ENCODE data around the gene PFKFB3. TPM values are rescaled to one million over a fixed set of nuclear protein-coding genes. Genes with fewer than 3 reads are reported as not detected.
"Not testable (repeated sequence)": the region's sequence is repeated elsewhere in the genome, so short reads cannot be mapped to it uniquely, and the experiment has no call there.

PFKFB3 gene
- polyA plus RNA-seq, 3 donors: 27.7 to 33.9 (median 31.0) TPM

- no peak for DNase-seq (ENCODE audit: low read depth in 3 of 3, low spot score in 2 of 3)
Measured at GRCh38 chr10:6267941-6268340, 65.2 kb downstream of the PFKFB3 start.

GRCh38 chr10:6269432-6269831 is 66.7 kb downstream of the PFKFB3 start:
- no peak for DNase-seq (ENCODE audit: low read depth in 3 of 3, low spot score in 2 of 3)

GRCh38 chr10:6269953-6270867 is 67.5 kb downstream of the PFKFB3 start:
- no peak for DNase-seq (ENCODE audit: low read depth in 3 of 3, low spot score in 2 of 3)

DNA sequence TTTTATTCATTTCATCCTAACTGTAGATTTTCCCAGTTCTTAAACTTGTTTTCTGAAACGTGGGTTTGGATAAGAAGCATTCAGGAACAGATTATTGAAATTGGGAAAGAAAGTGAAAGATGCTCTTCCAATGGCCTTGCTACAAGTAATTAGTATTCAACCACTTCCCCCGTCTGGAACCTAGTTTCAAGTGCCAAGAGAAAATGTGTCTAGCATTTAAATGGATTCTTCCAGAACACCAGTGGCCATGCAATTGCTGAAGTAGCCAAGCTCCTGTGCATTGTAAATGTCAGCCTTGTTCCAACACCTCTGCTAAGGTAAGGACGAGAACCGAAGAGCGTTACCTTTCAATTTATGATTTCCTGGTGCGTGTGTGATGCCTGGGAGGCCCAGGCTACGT is 68.2 kb downstream of the PFKFB3 start:
- no peak for DNase-seq (ENCODE audit: low read depth in 3 of 3, low spot score in 2 of 3)

DNA sequence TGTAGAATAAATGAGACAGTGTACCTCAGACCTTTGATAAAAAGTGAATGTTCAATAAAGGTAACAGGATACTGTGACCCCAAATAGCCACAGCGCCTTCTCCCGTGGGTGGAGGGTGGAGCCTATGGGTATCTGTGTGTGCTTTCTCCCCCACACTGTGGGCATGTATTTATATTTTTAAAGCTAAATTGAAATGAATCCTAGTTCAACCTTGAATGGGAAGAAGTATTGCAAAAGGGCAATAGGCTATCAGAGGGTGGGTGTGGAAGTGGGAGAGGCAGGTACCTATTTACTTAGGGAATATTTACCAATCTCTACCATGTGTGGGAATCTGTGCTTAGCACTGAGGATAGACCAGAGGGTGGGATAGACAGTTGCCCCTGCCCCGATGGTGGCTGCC is 68.9 kb downstream of the PFKFB3 start:
- DNase-seq (ENCODE audit: low read depth in 3 of 3, low spot score in 2 of 3): no peak

GRCh38 chr10:6272126-6272525 is 69.4 kb downstream of the PFKFB3 start:
- no peak for DNase-seq (ENCODE audit: low read depth in 3 of 3, low spot score in 2 of 3)

DNA sequence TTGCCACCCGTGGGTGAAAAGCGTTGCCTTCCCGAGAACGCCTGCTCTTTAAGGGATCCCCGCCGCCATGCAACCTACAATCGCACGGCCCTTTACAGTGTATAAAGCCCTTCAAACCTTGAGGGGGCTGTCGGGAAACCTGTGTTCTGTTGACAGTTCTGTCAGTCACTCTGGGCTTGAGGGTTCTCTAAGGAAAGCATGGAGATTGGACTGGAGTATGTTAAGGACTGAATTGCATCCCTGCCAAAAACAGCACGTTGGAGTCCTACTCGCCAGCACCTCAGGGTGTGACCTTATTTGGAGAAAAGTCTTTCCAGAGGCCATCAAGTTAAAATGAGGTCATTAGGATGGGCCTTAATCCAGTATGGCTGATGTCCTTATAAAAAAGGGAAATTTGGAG is 70.6 kb downstream of the PFKFB3 start:
- no peak for DNase-seq (ENCODE audit: low read depth in 3 of 3, low spot score in 2 of 3)

DNA sequence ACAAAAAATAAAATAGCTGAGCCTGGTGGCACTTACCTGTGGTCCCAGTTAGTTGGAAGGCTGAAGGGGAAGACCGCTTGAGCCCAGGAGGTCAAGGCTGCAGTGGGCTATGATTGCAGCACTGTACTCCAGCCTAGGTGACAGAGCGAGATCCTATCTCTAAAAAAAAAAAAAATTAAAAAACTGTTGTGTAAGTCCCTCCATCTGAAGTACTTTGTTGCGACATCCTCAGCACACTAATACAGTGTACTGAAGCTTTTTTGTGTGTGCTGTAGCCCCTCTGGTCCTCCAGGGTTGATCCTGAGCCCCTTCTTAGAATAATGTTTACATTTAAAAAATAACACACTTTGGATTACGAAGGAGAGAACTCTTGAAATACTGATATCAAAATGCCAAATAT is 71.3 kb downstream of the PFKFB3 start:
- DNase-seq (ENCODE audit: low read depth in 3 of 3, low spot score in 2 of 3): no peak

GRCh38 chr10:6274484-6274883 is 71.8 kb downstream of the PFKFB3 start:
- no peak for DNase-seq (ENCODE audit: low read depth in 3 of 3, low spot score in 2 of 3)

DNA sequence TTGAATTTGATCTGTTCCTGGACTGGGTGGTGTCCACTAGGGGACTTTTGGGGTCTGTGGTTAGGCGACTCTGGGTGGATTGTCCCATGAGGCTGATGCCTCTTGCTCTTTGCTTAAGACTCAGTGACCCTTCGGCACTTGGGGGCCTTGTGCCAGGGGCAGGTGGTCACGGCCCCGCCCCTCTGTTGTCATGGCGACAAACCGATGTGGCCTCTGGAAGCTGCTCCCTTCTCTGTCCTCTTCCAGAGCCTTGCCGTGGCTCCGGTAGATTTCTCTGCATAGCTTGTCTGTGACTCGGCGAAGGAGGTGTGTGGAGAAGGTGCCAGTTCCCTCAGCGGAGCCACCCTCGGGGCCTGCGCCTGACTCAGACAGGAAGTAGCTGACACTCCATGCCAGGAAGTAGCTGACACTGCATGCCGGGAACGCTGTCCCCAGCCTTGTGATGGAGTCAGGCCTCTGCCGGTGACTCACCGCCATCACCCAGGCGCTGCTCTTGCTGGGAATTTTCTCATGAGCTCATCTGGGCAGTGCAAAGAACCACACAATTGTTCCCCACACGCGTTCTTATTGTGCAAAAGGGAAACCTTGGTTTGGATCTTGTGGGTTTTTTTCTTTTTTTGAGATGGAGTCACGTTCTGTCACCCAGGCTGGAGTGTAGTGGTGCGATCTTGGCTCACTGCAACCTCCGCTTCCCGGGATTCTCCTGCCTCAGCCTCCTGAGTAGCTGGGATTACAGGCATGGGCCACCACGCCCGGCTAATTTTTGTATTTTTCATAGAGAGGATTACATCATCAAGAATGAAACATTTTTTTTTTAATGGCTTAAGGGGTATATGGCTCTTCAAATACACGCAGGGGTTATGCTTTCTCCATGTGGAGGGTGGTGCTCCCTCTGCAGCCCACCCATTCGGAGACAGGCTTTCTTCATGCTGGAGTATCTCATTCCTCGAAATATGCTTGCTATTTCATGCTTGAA is 72.6 kb downstream of the PFKFB3 start:
- no peak for DNase-seq (ENCODE audit: low read depth in 3 of 3, low spot score in 2 of 3)

- DNase-seq (ENCODE audit: low read depth in 3 of 3, low spot score in 2 of 3): no peak
Measured at GRCh38 chr10:6276356-6276755, 73.6 kb downstream of the PFKFB3 start.

DNA sequence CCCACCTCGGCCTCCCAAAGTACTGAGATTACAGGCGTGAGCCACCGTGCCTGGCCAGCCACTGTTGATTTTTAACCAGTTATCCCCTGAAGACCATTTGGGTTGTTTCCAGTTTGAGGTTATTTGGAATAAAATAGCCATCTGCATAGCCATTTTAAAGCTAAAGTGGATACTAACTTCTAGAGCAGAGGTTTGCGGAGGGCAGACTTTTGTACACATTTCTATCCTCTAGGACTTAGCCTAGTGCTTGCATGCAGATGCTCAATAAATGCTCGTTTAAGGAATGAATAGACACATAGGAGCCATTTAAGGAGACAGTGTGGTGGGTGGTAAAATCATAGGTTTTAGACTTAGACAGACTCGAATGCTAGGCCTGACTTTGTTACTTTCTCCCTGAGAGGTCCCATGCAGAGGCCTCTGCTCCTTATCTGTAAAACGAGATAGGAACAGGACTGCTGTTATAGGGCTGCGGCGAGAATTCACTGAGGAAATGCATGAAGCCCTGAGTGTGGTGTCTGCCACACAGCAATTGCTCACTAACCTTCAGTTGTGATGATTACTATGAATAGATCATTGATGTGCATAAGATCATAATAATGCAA is 75.9 kb downstream of the PFKFB3 start:
- no peak for DNase-seq (ENCODE audit: low read depth in 3 of 3, low spot score in 2 of 3)

GRCh38 chr10:6279540-6280267 is 77.0 kb downstream of the PFKFB3 start:
- DNase-seq (ENCODE audit: low read depth in 3 of 3, low spot score in 2 of 3): no peak

DNA sequence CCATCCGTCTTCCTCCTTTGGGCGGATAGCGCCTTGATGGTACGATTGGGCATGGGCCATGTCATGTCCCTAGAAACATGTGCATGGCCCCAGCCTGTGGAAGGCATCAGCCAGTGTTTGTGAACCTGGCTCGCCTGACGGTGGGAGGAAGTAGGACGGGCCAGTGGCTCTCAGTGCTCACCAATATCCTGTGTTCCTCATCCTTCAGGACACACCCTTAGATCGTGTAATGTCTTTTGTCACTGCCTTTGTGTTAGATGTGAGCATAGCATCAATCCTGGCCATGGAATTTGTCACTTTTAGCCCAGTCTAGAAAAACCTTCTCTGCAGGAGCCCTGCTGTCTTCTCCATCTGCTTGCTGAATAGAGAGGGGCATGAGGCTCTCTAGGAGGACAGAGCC is 77.6 kb downstream of the PFKFB3 start:
- no peak for DNase-seq (ENCODE audit: low read depth in 3 of 3, low spot score in 2 of 3)

GRCh38 chr10:6282454-6282958 is 79.8 kb downstream of the PFKFB3 start:
- DNase-seq (ENCODE audit: low read depth in 3 of 3, low spot score in 2 of 3): no peak

- no peak for DNase-seq (ENCODE audit: low read depth in 3 of 3, low spot score in 2 of 3)
Measured at GRCh38 chr10:6283655-6284054, 80.9 kb downstream of the PFKFB3 start.

GRCh38 chr10:6290621-6291020 is 87.9 kb downstream of the PFKFB3 start:
- DNase-seq (ENCODE audit: low read depth in 3 of 3, low spot score in 2 of 3): not testable (repeated sequence)

DNA sequence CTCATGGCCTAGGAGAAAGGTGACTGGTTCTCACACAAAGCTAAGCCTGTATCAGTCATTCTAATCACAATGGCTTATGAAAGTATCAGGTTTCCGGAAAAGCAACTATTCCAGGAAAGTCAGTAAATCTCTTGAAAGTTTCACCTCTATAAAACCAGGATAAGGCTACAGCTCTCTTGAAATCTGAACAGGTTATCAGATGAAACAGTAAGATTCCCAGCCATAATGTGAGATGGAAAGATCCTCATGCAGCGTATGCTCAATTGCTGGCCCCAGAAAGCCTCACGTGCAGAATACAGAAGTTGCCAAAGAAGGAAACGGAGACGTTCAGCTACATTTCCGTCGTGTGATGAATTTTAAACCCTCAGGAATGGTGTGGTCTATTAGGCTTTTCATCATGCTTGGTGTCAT is 90.0 kb downstream of the PFKFB3 start:
- DNase-seq (ENCODE audit: low read depth in 3 of 3, low spot score in 2 of 3): no peak

GRCh38 chr10:6296425-6296824 is 93.7 kb downstream of the PFKFB3 start:
- DNase-seq (ENCODE audit: low read depth in 3 of 3, low spot score in 2 of 3): not testable (repeated sequence)

GRCh38 chr10:6296828-6297251 is 94.1 kb downstream of the PFKFB3 start:
- DNase-seq (ENCODE audit: low read depth in 3 of 3, low spot score in 2 of 3): no peak
